GM12878 (cell line): ENCODE results near the gene SYMPK. TPM values are rescaled to one million over a fixed set of nuclear protein-coding genes. Genes with fewer than 3 reads are reported as not detected.

ENCODE experiments used
- ATAC-seq: fragments of 200-7000 bp; cut with Tn5 transposase; 3 replicates; pipeline ENCODE4 v1.9.1; 2020; ENCODE audit warnings: mild to moderate bottlenecking, moderate library complexity
- BruUV-seq: library from RNA; stranded (reverse); fragments of 400-500 nt; replicated peaks from 2 replicates; lab custom pipeline; 2021; lab: Mats Ljungman, UMichigan
- CTCF ChIA-PET: fragments of 300-600 bp; sonication (Branson Sonifier 250); formaldehyde crosslinking; extraction: SDS; loops from one replicate; lab custom pipeline; 2021; ENCODE audit warnings: inconsistent platforms; lab: Yijun Ruan, JAX
- POLR2A ChIA-PET: fragments of 350-600 bp; formaldehyde crosslinking; extraction: SDS; loops from one replicate; lab custom pipeline; 2021; ENCODE audit warnings: inconsistent platforms; lab: Charles Lee
- RAD21 ChIA-PET: fragments of 300-600 bp; sonication (Branson Sonifier 250); formaldehyde crosslinking; loops from one replicate; lab custom pipeline; 2023; ENCODE audit warnings: antibody characterized with exemption; ENCODE audit not compliant: unreplicated experiment; lab: Charles Lee
- SMC1A ChIA-PET: fragments of 300-600 bp; sonication (Branson Sonifier 250); formaldehyde crosslinking; loops from one replicate; lab custom pipeline; 2023; ENCODE audit not compliant: unreplicated experiment, uncharacterized antibody; lab: Charles Lee
- DNase-seq: peaks from one replicate; pipeline ENCODE4 v3.0.0-alpha.2; 2011; ENCODE audit warnings: low read depth, low spot score
- FAIRE-seq: peaks from 3 replicates; lab custom pipeline; 2011; peaks lifted over from hg19 to GRCh38; lab: Jason Lieb, UNC
- H2AFZ ChIP-seq: 2 replicates; pipeline ENCODE4 v1.6.0; 2011; ENCODE audit warnings: low read depth, low read length, control low read depth; ENCODE audit not compliant: control insufficient read depth
- H3K27ac ChIP-seq: 2 replicates; pipeline ENCODE4 v1.5.1; 2011; ENCODE audit warnings: control low read depth; ENCODE audit not compliant: control insufficient read depth, insufficient read depth
- H3K27me3 ChIP-seq, 2 experiments: replicated peaks in 1 of 2; 2 replicates each; pipeline versions ENCODE4 v1.6.0 to v1.6.1; 2011; ENCODE audit warnings: low read length in 1 of 2; ENCODE audit not compliant: control insufficient read depth in 2 of 2, insufficient read depth in 2 of 2
- H3K36me3 ChIP-seq, 2 experiments: 2 replicates each; pipeline ENCODE4 v1.5.1; 2011; ENCODE audit warnings: low read length in 1 of 2; ENCODE audit not compliant: control insufficient read depth in 2 of 2, insufficient read depth in 2 of 2
- H3K4me1 ChIP-seq: 2 replicates; pipeline ENCODE4 v1.6.1; 2011; ENCODE audit warnings: mild to moderate bottlenecking, low read length, moderate library complexity, mixed read lengths; ENCODE audit not compliant: control insufficient read depth, insufficient read depth
- H3K4me2 ChIP-seq: 2 replicates; pipeline ENCODE4 v1.6.0; 2011; ENCODE audit warnings: control low read depth; ENCODE audit not compliant: control insufficient read depth, insufficient read depth
- H3K4me3 ChIP-seq: fragments of 200-600 bp; sonication (generic); 2 replicates; pipeline ENCODE4 v1.5.1; 2016
- H3K79me2 ChIP-seq: 2 replicates; pipeline ENCODE4 v1.6.0; 2011; ENCODE audit warnings: low read length; ENCODE audit not compliant: control insufficient read depth, insufficient read depth
- H3K9ac ChIP-seq: 2 replicates; pipeline ENCODE4 v1.8.0; 2011; ENCODE audit warnings: low read length, control low read depth, mixed read lengths; ENCODE audit not compliant: control insufficient read depth, insufficient read depth
- H3K9me3 ChIP-seq: replicated peaks from 3 replicates; pipeline ENCODE4 v1.5.1; 2011; ENCODE audit warnings: mild to moderate bottlenecking, low read length; ENCODE audit not compliant: control insufficient read depth, insufficient read depth
- H4K20me1 ChIP-seq: 2 replicates; pipeline ENCODE4 v1.6.0; 2011; ENCODE audit not compliant: control insufficient read depth, insufficient read depth
- BHLHE40 ChIP-seq, 2 experiments: fragments of 450-650 bp in 1 of 2; IDR thresholded peaks; 2 replicates each; pipeline ENCODE4 v1.6.1; 2011 to 2017; ENCODE audit warnings: low read depth in 2 of 2, borderline replicate concordance in 1 of 2, improper control_type of control experiment in 1 of 2, low read length in 1 of 2, mild to moderate bottlenecking in 1 of 2
- EP300 ChIP-seq, 2 experiments: fragments of 150-350 bp in 1 of 2; IDR thresholded peaks; 2 replicates each; pipeline ENCODE4 v1.6.1; 2011 to 2012; ENCODE audit warnings: low read depth in 2 of 2, low read length in 2 of 2, borderline replicate concordance in 1 of 2, improper control_type of control experiment in 1 of 2, inconsistent platforms in 1 of 2; ENCODE audit not compliant: control insufficient read depth in 1 of 2
- GATAD2B ChIP-seq: fragments of 450-650 bp; conservative IDR thresholded peaks from 2 replicates; pipeline ENCODE4 v1.6.1; 2017; ENCODE audit warnings: low read depth, mild to moderate bottlenecking, moderate library complexity
- HDAC2 ChIP-seq: fragments of 200-600 bp; sonication (generic); IDR thresholded peaks from 2 replicates; pipeline ENCODE4 v1.6.1; 2017
- JUND ChIP-seq: IDR thresholded peaks from 2 replicates; pipeline ENCODE4 v1.6.1; 2012; ENCODE audit warnings: low read depth, mild to moderate bottlenecking, low read length, improper control_type of control experiment, moderate library complexity
- KDM1A ChIP-seq: fragments of 200-600 bp; sonication (generic); IDR thresholded peaks from 2 replicates; pipeline ENCODE4 v1.6.1; 2016; ENCODE audit warnings: borderline replicate concordance
- RFX5 ChIP-seq: IDR thresholded peaks from 2 replicates; pipeline ENCODE4 v1.6.1; 2011; ENCODE audit warnings: low read depth, low read length, improper control_type of control experiment
- SIN3A ChIP-seq: IDR thresholded peaks from 2 replicates; pipeline ENCODE4 v1.6.1; 2012; ENCODE audit warnings: low read depth, low read length, improper control_type of control experiment
- STAT1 ChIP-seq: fragments of 450-650 bp; conservative IDR thresholded peaks from 2 replicates; pipeline ENCODE4 v1.6.1; 2014; ENCODE audit warnings: antibody characterized with exemption, mild to moderate bottlenecking
- TAF1 ChIP-seq: IDR thresholded peaks from 2 replicates; pipeline ENCODE4 v1.6.1; 2011; ENCODE audit warnings: mild to moderate bottlenecking, low read depth, low read length, borderline replicate concordance
- TCF12 ChIP-seq: IDR thresholded peaks from 2 replicates; pipeline ENCODE4 v1.6.1; 2011; ENCODE audit warnings: low read depth, mild to moderate bottlenecking, low read length
- TCF3 ChIP-seq: IDR thresholded peaks from 2 replicates; pipeline ENCODE4 v1.6.1; 2012; ENCODE audit warnings: low read depth, mild to moderate bottlenecking, low read length, borderline replicate concordance; ENCODE audit not compliant: insufficient read depth
- WGBS: methylation state at CpG from one replicate; pipeline ENCODE4 v1.1.6; 2016; ENCODE audit warnings: low lambda C conversion rate; ENCODE audit not compliant: insufficient replicate concordance, insufficient coverage; ENCODE audit errors: missing lambda C conversion rate; 5-methylcytosine and 5-hydroxymethylcytosine counted together
- in situ Hi-C: fragments of 300-500 bp; cut with MboI; formaldehyde crosslinking; loops from 9 replicates; pipeline ENCODE4 v1.14.3; 2018; ENCODE audit warnings: mixed read lengths
- intact Hi-C: fragments of 100-400 bp; cut with micrococcal nuclease; formaldehyde crosslinking; loops from one replicate; pipeline ENCODE4 v1.14.2; 2022; ENCODE audit not compliant: unreplicated experiment
- polyA plus RNA-seq, 11 experiments: library from polyadenylated mRNA; depleted of rRNA in 4 of 11; unstranded in 6 of 11; stranded (reverse) in 5 of 11; fragments of >200 nt; fragmentation: Nextera tagmentation in 4 of 11; fragmentation: Illumina TruSeq in 1 of 11; extraction: Ambion mirVana in 4 of 11; extraction: Trizol in 1 of 11; gene quantifications; 1 replicate in 1 of 11; 2 replicates in 10 of 11; pipeline versions ENCODE4 v1.2.1 to v1.2.3, GENCODE V29; 2011 to 2016; ENCODE audit warnings: inconsistent platforms in 2 of 11, missing spikeins in 2 of 11, low read depth in 1 of 11
- total RNA-seq, 4 experiments: library from RNA; depleted of rRNA in 3 of 4; stranded (reverse); fragments of >200 nt in 3 of 4; fragmentation: Illumina TruSeq in 1 of 4; extraction: Trizol in 1 of 4; gene quantifications; 2 replicates each; pipeline versions ENCODE4 v1.2.1 to v1.2.3, GENCODE V29; 2013 to 2021
- TF ChIP-seq, protein P1 (sequence below): fragments of 450-650 bp; IDR thresholded peaks from 2 replicates; pipeline ENCODE4 v1.6.1; 2017; ENCODE audit warnings: mild to moderate bottlenecking, moderate library complexity
- TF ChIP-seq, protein P2 (sequence below): fragments of 450-650 bp; formaldehyde crosslinking; IDR thresholded peaks from 2 replicates; pipeline ENCODE4 v1.4.0; 2020; ENCODE audit warnings: mild to moderate bottlenecking, moderate library complexity

SYMPK gene
- total and polyA plus RNA-seq, 10 of the 15 experiments (the other 5 are each of a cell fraction or from before 2014, with no cell fraction given) = 0.49 to 109 (median 42.5) TPM

- TF ChIP-seq, protein P1, sequence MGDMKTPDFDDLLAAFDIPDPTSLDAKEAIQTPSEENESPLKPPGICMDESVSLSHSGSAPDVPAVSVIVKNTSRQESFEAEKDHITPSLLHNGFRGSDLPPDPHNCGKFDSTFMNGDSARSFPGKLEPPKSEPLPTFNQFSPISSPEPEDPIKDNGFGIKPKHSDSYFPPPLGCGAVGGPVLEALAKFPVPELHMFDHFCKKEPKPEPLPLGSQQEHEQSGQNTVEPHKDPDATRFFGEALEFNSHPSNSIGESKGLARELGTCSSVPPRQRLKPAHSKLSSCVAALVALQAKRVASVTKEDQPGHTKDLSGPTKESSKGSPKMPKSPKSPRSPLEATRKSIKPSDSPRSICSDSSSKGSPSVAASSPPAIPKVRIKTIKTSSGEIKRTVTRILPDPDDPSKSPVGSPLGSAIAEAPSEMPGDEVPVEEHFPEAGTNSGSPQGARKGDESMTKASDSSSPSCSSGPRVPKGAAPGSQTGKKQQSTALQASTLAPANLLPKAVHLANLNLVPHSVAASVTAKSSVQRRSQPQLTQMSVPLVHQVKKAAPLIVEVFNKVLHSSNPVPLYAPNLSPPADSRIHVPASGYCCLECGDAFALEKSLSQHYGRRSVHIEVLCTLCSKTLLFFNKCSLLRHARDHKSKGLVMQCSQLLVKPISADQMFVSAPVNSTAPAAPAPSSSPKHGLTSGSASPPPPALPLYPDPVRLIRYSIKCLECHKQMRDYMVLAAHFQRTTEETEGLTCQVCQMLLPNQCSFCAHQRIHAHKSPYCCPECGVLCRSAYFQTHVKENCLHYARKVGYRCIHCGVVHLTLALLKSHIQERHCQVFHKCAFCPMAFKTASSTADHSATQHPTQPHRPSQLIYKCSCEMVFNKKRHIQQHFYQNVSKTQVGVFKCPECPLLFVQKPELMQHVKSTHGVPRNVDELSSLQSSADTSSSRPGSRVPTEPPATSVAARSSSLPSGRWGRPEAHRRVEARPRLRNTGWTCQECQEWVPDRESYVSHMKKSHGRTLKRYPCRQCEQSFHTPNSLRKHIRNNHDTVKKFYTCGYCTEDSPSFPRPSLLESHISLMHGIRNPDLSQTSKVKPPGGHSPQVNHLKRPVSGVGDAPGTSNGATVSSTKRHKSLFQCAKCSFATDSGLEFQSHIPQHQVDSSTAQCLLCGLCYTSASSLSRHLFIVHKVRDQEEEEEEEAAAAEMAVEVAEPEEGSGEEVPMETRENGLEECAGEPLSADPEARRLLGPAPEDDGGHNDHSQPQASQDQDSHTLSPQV = no peak
These were observed 20.7 kb downstream of the SYMPK start (continued) for GRCh38 chr19:45842198-45842597.

GRCh38 chr19:45834970-45835369 is 28.0 kb downstream of the SYMPK start:
- WGBS = 84% methylated on average over 7 of the region's 7 CpGs
- H3K79me2 ChIP-seq = no peaks in the 10 kb centered on the region

More at GRCh38 chr19:45834970-45835369, 28.0 kb downstream of the SYMPK start:
- H3K4me1 ChIP-seq = no peaks in the 10 kb centered on the region
- no peak overlapping the region for H2AFZ ChIP-seq
- FAIRE-seq = no peak
- no peak for DNase-seq
- SMC1A ChIA-PET = interaction anchor here (0.7 kb wide), 1 partner anchor 10 kb away, joined by 3 read pairs; no protein-coding TSS in a partner anchor
- no peaks in the 10 kb centered on the region; the same call in 2 of the 3 replicates for H3K9me3 ChIP-seq
- H3K27ac ChIP-seq = no peak overlapping the region
- no peak for TF ChIP-seq TAF1
- no peak for TF ChIP-seq BHLHE40 (IDR thresholded peaks at IDR 0.05; ENCODE audit: borderline replicate concordance in 1 of 2, low read depth in 2 of 2, low read length in 1 of 2)
- no peak for TF ChIP-seq TCF12
- TF ChIP-seq RFX5 = no peak
- TF ChIP-seq JUND = no peak
- TF ChIP-seq STAT1 = no peak
- TF ChIP-seq SIN3A = no peak
- TF ChIP-seq HDAC2 = no peak
- TF ChIP-seq GATAD2B = no peak
- TF ChIP-seq TCF3 = no peak
- no peak for TF ChIP-seq EP300 (IDR thresholded peaks at IDR 0.05; ENCODE audit: borderline replicate concordance in 1 of 2, control insufficient read depth in 1 of 2, low read depth in 2 of 2, low read length in 2 of 2)
- TF ChIP-seq KDM1A = no peak
- TF ChIP-seq, protein P2, sequence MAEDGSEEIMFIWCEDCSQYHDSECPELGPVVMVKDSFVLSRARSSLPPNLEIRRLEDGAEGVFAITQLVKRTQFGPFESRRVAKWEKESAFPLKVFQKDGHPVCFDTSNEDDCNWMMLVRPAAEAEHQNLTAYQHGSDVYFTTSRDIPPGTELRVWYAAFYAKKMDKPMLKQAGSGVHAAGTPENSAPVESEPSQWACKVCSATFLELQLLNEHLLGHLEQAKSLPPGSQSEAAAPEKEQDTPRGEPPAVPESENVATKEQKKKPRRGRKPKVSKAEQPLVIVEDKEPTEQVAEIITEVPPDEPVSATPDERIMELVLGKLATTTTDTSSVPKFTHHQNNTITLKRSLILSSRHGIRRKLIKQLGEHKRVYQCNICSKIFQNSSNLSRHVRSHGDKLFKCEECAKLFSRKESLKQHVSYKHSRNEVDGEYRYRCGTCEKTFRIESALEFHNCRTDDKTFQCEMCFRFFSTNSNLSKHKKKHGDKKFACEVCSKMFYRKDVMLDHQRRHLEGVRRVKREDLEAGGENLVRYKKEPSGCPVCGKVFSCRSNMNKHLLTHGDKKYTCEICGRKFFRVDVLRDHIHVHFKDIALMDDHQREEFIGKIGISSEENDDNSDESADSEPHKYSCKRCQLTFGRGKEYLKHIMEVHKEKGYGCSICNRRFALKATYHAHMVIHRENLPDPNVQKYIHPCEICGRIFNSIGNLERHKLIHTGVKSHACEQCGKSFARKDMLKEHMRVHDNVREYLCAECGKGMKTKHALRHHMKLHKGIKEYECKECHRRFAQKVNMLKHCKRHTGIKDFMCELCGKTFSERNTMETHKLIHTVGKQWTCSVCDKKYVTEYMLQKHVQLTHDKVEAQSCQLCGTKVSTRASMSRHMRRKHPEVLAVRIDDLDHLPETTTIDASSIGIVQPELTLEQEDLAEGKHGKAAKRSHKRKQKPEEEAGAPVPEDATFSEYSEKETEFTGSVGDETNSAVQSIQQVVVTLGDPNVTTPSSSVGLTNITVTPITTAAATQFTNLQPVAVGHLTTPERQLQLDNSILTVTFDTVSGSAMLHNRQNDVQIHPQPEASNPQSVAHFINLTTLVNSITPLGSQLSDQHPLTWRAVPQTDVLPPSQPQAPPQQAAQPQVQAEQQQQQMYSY = no peak
- H3K4me3 ChIP-seq = no peak overlapping the region
- CTCF ChIA-PET = interaction anchor here (1.1 kb wide), 1 partner anchor 18 kb away, joined by 5 read pairs; no protein-coding TSS in a partner anchor
- no peaks in the 10 kb centered on the region for H4K20me1 ChIP-seq
- POLR2A ChIA-PET = interaction anchor here (1.0 kb wide), 1 partner anchor 158 kb away, joined by 4 read pairs; no protein-coding TSS in a partner anchor
- RAD21 ChIA-PET = no interaction called here
- H3K27me3 ChIP-seq = no peaks in the 10 kb centered on the region
- BruUV-seq = no TSS peak
- no peak overlapping the region for H3K4me2 ChIP-seq
- ATAC-seq = no peak
- peaks cover 25% of the 10 kb centered on the region in 2 experiments for H3K36me3 ChIP-seq
- intact Hi-C loops = no loop called here
- in situ Hi-C loops = no loop called here
- H3K9ac ChIP-seq = no peak overlapping the region
